SHP77 (cell line): ENCODE measurements around the gene FRMD4A.
"Not testable (repeated sequence)": the region's sequence is repeated elsewhere in the genome, so short reads cannot be mapped to it uniquely, and the experiment has no call there.

Experiments used
- DNase-seq, 2 experiments: peaks; one replicate each; lab custom pipeline; 2025; lab: John Stamatoyannopoulos, UW

Gene FRMD4A

GRCh38 chr10:13877154-13877909 lies 453.4 kb downstream of the FRMD4A start:
- DNase-seq: no peak

- DNase-seq: no peak
Observed at GRCh38 chr10:13873196-13873595, 457.5 kb downstream of the FRMD4A start.

DNA sequence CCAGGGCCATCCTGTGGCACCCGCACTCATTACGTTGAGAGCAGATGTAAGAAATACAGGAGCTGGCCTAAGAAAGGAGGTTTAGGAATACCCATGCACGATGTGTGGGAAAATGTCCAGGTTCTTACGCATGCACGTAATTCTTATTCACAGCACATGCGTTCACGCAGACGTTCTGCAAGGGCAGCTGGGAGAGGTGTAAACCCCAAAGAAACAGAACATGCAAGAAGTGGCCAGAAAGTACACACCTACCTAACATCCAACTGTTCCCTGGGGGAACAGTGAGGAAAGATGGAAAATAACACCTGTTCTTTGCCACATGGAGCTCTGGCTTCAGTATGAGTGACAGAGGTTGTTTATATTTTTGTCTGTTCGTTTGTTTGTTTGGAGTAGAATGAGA lies 458.3 kb downstream of the FRMD4A start:
- DNase-seq: no peak

GRCh38 chr10:13871776-13872175 lies 458.9 kb downstream of the FRMD4A start:
- no peak for DNase-seq

- no peak for DNase-seq
Observed at GRCh38 chr10:13871011-13871410, 459.7 kb downstream of the FRMD4A start.

- no peak for DNase-seq
Observed at GRCh38 chr10:13869295-13869664, 461.4 kb downstream of the FRMD4A start.

DNA sequence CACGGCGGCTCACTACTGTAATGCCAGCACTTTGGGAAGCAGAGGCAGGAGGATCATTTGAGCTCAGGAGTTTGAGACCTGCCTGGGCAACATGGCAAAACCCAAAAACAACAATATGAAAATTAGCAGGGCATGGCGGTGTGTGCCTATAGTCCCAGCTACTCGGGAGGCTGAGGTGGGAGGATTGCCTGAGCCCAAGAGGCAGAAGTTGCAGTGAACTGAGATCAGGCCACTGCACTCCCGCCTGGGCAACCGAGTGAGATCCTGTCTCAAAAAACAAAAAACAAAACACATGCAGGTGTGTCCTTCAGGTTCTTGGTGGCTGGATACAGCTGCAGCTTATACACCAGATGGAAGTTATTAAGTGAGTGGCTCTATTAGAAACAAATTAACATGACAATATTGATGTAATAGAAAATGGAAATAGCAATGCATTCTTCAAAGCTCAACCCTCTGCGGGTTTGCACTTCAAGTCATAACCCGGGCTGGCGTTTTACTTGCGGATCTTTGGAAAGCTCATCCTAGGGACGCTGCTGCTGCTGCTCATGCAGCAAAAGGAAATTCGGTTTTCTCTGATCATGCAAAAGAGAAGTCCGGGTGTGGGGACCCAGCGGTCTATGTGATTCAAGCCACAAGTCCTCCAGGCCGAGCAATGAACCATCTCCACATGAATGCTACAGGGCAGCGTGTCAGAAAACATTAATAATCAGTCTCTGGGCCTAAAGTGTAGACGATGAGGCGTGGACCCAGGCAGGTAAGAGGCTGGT lies 462.0 kb downstream of the FRMD4A start:
- DNase-seq: no peak

- DNase-seq: no peak
Observed at GRCh38 chr10:13867822-13868221, 462.9 kb downstream of the FRMD4A start.

GRCh38 chr10:13865758-13866491 lies 464.8 kb downstream of the FRMD4A start:
- no peak for DNase-seq

GRCh38 chr10:13865220-13865619 lies 465.5 kb downstream of the FRMD4A start:
- not testable (repeated sequence) for DNase-seq

DNA sequence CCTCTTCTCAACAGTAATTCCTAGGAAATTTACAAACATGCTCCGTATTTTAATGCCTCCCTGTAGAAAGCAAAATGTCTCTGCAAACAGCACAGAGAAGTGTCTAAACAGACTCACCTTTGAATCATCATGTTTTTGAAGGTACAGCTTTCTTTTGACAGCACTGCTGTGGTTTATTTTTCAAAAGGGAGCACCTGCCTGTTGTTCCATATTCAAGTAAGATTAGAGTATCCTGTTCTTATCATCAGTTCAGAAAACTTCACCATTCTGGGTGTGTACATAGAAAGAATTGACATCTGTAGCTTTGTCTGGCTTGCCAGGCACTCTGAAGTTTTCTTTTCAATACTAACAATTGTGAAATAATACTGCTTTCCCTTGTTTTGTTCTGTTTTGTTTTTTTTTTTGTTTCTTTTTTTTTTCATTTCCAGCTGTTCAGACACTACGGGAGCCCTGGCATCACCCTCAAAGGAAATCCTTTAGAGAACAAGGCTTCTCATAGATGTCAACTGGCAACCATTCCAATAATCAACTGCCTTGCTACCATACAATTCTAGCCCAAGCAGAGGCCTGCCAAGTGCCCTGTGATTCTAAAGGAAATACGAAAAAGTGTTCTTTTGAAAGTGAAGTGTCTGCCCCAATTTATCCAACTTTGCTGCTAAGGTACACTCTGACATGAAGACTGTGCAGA lies 468.0 kb downstream of the FRMD4A start:
- no peak for DNase-seq

- DNase-seq: no peak
Observed at GRCh38 chr10:13860886-13861285, 469.8 kb downstream of the FRMD4A start.

DNA sequence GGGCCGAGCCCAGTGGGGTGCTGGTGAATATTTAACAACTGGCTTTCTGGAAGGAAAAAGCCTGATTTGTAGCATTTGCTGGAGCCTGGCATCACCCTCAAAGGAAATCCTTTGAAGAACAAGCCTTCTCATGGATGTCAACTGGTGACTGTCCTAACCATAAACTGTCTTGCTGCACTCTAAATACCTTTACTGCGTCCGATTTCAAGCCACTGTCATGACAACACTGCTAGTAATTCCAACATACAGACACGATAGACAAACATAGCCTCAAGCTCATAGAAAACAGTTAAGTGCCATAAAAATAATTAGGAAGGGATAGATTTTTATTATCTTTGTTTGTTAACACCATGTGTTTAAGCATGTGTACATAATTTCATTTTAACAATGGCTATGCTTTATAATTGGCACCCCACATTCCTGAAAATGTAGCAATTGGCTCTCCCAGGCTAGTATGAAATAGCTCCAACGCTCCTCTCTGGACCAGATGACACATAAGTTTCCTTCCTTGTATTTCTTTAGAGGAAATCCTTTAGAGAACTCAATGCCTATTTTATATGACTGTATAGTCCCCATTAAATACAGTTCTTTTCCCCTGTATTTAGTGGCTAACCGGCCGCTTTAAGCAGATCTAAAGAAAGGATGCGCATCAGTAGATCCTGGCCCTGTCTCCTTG lies 470.6 kb downstream of the FRMD4A start:
- DNase-seq: no peak

DNA sequence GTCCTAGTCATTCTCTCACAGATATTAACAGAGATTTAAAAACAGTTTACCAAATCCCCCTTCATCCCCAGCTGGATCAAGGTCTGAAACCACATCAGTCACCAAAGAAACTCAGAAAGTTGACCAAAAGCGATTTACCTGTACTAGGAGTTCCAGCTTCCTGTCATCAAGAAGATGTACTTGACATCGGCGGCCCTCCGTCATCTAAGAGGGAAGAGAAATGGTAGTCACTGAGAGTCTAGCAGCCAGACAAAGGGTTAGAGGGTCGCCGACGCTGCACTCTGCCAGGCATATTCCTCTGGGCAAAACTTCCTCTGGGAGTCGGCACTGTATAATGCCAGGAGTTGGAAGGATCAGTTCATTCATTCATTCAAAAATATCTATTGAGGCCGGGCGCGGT lies 472.0 kb downstream of the FRMD4A start:
- DNase-seq: no peak

DNA sequence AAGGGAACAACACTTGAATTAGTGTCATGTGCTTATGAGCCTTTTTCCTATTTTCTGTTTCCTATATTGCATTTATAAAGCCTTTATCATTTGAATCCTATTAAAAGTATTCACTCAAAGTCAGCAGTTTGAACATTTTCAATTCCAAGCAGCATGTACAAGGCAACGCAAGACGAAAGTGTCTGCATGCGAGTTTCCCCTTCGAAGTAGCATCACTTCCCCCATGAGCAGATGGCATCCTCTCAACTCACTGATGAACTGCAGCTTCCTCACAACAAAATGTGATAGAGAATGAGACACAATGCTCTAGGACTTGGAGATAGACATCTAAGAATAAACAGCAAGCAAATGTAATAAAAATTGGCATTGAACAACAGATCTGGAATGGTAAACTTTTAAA lies 473.3 kb downstream of the FRMD4A start:
- no peak for DNase-seq

DNA sequence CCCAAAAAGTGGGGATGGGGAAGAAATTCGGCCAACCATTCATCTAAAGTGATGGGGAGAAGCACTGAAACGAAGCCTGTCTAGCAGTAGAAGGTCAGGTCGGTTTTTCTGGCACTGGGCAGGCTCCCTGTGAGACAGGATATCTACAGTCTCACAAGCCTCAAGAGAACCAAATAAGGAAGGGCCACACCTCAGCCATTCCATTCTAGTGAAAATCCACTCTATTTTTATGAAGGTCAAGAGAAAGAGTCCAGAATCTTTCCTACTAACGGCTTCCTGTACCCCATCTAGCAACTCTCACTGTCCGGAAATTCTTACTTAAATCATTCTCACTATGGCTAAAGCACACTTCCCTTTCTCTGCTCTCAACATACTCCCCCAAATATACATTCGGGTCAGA lies 476.9 kb downstream of the FRMD4A start:
- DNase-seq: no peak

GRCh38 chr10:13852872-13853271 lies 477.9 kb downstream of the FRMD4A start:
- no peak for DNase-seq

- DNase-seq: no peak
Observed at GRCh38 chr10:13851906-13852305, 478.8 kb downstream of the FRMD4A start.

DNA sequence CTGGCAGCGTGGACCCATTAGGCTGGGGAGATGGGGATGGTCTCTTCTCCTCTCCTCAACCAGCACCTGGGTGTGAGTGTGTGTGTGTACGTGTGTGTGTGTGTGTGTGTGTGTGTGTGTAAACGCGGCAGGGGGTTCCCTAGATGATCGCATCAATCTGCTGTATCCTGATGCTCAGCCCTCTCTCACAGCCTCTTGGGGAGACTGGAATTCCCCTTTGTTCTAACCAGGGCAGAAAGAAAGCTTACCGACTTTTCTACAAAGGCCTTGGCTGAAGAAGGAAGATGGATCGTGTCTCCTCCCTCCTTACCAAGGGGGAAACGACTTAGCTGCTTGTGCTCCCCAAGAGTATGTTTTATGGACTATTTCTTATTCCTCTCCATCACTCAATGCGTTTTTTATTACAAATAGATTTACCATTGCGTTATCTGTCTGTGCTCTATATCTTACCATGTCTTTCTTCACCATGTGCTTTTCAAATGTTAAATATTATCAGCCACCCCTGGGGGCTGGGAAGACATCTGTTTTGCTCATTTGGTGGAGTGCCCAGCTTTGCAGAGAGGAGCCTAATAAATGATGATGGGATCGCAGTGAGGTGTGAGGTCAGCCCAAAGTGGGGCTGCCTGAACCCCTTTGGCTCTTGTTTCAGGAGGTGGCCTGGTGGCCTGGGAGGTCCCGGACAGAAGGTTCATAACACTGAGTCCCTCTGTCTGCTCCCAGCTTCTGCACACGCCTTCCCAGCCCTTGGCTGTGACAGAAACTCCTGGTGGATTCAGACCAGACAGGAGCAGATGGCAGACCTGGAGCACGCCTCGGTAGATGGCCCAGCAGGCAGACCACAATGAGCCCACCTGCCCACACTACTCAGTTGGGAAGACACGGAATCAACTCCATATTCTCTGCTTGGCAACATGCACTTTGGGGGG lies 481.9 kb downstream of the FRMD4A start:
- DNase-seq: no peak

DNA sequence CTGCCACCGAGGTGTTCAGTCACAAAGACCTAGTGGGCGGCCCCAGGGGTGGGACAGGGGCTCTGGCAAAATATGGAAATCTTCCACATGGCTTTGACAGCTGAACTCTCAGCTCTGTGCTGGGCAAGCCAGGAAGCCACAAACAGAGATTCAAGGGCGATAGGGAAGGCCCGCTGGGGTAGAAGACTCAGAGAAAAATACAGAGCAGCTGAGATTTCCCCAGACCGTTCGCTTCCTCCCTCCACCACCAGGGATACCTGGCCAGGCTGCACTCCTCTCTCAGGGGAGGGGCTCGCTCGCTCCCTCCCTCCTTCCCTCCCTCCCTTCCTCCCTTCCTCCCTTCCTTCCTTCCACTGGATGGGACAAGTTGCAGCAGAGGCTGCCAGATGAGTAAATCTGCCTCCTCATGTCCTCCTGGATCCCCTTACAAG lies 483.5 kb downstream of the FRMD4A start:
- DNase-seq: no peak

DNA sequence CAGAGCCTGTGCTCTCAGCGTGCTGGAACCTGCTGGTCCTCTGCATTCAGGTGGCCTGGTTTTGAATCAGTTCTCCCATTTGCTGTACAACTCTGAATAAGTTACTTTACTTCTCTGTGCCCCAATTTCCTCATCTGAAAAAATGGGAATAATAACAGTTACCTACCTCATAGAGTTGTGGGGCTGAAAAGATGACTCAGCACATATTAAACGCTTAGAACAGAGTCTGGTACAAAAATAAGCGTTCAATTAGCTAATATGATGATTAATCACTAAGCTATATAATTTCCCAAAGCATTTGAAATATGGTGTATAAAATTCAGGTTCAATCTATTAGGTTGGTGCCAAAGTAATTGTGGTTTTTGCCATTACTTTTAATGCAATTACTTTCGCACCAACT lies 484.8 kb downstream of the FRMD4A start:
- no peak for DNase-seq
